H9 (cell line): Measurements from ENCODE around the gene LRRC7. TPM values are rescaled to one million over a fixed set of nuclear protein-coding genes. Genes with fewer than 3 reads are reported as not detected.

Source experiments
- DNase-seq: peaks from one replicate; pipeline ENCODE4 v3.0.0-alpha.2; 2017
- H2AFZ ChIP-seq: one replicate; pipeline ENCODE4 v1.6.1; 2013; ENCODE audit warnings: mild to moderate bottlenecking, low read length, control low read depth, moderate library complexity
- H2AK5ac ChIP-seq: 2 replicates; pipeline ENCODE4 v1.6.1; 2013; ENCODE audit warnings: low read length, control low read depth, mixed read lengths; ENCODE audit not compliant: insufficient read length
- H2BK120ac ChIP-seq: one replicate; pipeline ENCODE4 v1.6.1; 2013; ENCODE audit warnings: low read depth, mild to moderate bottlenecking, low read length, control low read depth, inconsistent platforms; ENCODE audit not compliant: poor library complexity, severe bottlenecking
- H2BK12ac ChIP-seq: 2 replicates; pipeline ENCODE4 v1.6.1; 2013; ENCODE audit warnings: low read length, control low read depth, mixed read lengths, low read depth; ENCODE audit not compliant: insufficient read length
- H2BK15ac ChIP-seq: 2 replicates; pipeline ENCODE4 v1.6.1; 2013; ENCODE audit warnings: low read depth, low read length, control low read depth
- H2BK20ac ChIP-seq: one replicate; pipeline ENCODE4 v1.6.1; 2013; ENCODE audit warnings: low read depth, mild to moderate bottlenecking, low read length, control low read depth, inconsistent platforms; ENCODE audit not compliant: poor library complexity, severe bottlenecking
- H2BK5ac ChIP-seq: 2 replicates; pipeline ENCODE4 v1.6.1; 2013; ENCODE audit warnings: low read length, control low read depth, mixed read lengths; ENCODE audit not compliant: insufficient read length
- H3K14ac ChIP-seq: 2 replicates; pipeline ENCODE4 v1.6.1; 2013; ENCODE audit warnings: low read length, control low read depth; ENCODE audit not compliant: insufficient read depth
- H3K18ac ChIP-seq: 2 replicates; pipeline ENCODE4 v1.6.1; 2013; ENCODE audit warnings: low read depth, mild to moderate bottlenecking, mixed read lengths, low read length, control low read depth; ENCODE audit not compliant: insufficient read length
- H3K23ac ChIP-seq: 2 replicates; pipeline ENCODE4 v1.6.1; 2013; ENCODE audit warnings: low read length, control low read depth, mixed read lengths, low read depth; ENCODE audit not compliant: insufficient read length
- H3K23me2 ChIP-seq: 2 replicates; pipeline ENCODE4 v1.6.1; 2013; ENCODE audit warnings: low read depth, mild to moderate bottlenecking, mixed read lengths, low read length, control low read depth; ENCODE audit not compliant: insufficient read length, poor library complexity, severe bottlenecking
- H3K27ac ChIP-seq: 2 replicates; pipeline ENCODE4 v1.5.1; 2013; ENCODE audit warnings: low read length, control low read depth, mixed read lengths, low read depth; ENCODE audit not compliant: insufficient read length
- H3K27me3 ChIP-seq: 2 replicates; pipeline ENCODE4 v1.6.1; 2013; ENCODE audit warnings: low read length, control low read depth, inconsistent platforms; ENCODE audit not compliant: insufficient read depth
- H3K4ac ChIP-seq: 2 replicates; pipeline ENCODE4 v1.6.1; 2013; ENCODE audit warnings: low read depth, mild to moderate bottlenecking, control low read depth, inconsistent platforms, low read length, moderate library complexity
- H3K4me1 ChIP-seq: 2 replicates; pipeline ENCODE4 v1.6.1; 2013; ENCODE audit warnings: low read length, control low read depth, inconsistent platforms; ENCODE audit not compliant: insufficient read depth
- H3K4me2 ChIP-seq: 2 replicates; pipeline ENCODE4 v1.6.1; 2013; ENCODE audit warnings: low read length, control low read depth, mixed read lengths; ENCODE audit not compliant: insufficient read length, insufficient read depth
- H3K56ac ChIP-seq: 2 replicates; pipeline ENCODE4 v1.6.1; 2013; ENCODE audit warnings: low read depth, mild to moderate bottlenecking, mixed read lengths, low read length, control low read depth; ENCODE audit not compliant: insufficient read length
- H3K79me1 ChIP-seq: 2 replicates; pipeline ENCODE4 v1.6.1; 2013; ENCODE audit warnings: low read depth, mild to moderate bottlenecking, moderate library complexity, low read length, control low read depth, inconsistent platforms; ENCODE audit not compliant: insufficient read depth, poor library complexity, severe bottlenecking
- H3K79me2 ChIP-seq: 2 replicates; pipeline ENCODE4 v1.6.1; 2013; ENCODE audit warnings: low read length, control low read depth, inconsistent platforms; ENCODE audit not compliant: insufficient read depth
- H3K9ac ChIP-seq: 2 replicates; pipeline ENCODE4 v1.6.1; 2013; ENCODE audit warnings: low read length, control low read depth, mixed read lengths; ENCODE audit not compliant: insufficient read length; ENCODE audit errors: extremely low read depth
- H3K9me3 ChIP-seq: one replicate; pipeline ENCODE4 v1.6.1; 2013; ENCODE audit warnings: low read depth, low read length, inconsistent platforms; ENCODE audit not compliant: control insufficient read depth
- H3T11ph ChIP-seq: one replicate; pipeline ENCODE4 v1.6.1; 2013; ENCODE audit warnings: mild to moderate bottlenecking, low read length, control low read depth, inconsistent platforms
- H4K20me1 ChIP-seq: one replicate; pipeline ENCODE4 v1.6.1; 2013; ENCODE audit not compliant: control insufficient read depth, insufficient read length, insufficient read depth
- H4K5ac ChIP-seq: 2 replicates; pipeline ENCODE4 v1.6.1; 2013; ENCODE audit warnings: low read depth, mild to moderate bottlenecking, mixed read lengths, low read length, control low read depth; ENCODE audit not compliant: insufficient read length
- H4K8ac ChIP-seq: replicated peaks from 2 replicates; pipeline ENCODE4 v1.6.1; 2013; ENCODE audit warnings: low read length, control low read depth, mixed read lengths, low read depth; ENCODE audit not compliant: insufficient read length
- H4K91ac ChIP-seq: 2 replicates; pipeline ENCODE4 v1.6.1; 2013; ENCODE audit warnings: low read depth, mild to moderate bottlenecking, moderate library complexity, mixed read lengths, low read length, control low read depth; ENCODE audit not compliant: insufficient read length
- H3K27ac Mint-ChIP-seq, 3 experiments: 2 replicates in 2 of 3; 3 replicates in 1 of 3; pipeline ENCODE4 v1.8.0; 2020 to 2021; ENCODE audit warnings: mixed read lengths in 3 of 3, mild to moderate bottlenecking in 1 of 3, moderate library complexity in 1 of 3
- H3K27me3 Mint-ChIP-seq: 2 replicates; pipeline ENCODE4 v1.8.0; 2021; ENCODE audit warnings: low read depth, mild to moderate bottlenecking, moderate library complexity, mixed read lengths
- H3K36me3 Mint-ChIP-seq, 3 experiments: 2 replicates in 2 of 3; 3 replicates in 1 of 3; pipeline ENCODE4 v1.8.0; 2020 to 2021; ENCODE audit warnings: low read depth in 3 of 3, mixed read lengths in 3 of 3; ENCODE audit not compliant: insufficient read depth in 1 of 3
- H3K4me1 Mint-ChIP-seq, 2 experiments: 2 replicates each; pipeline ENCODE4 v1.8.0; 2020; ENCODE audit warnings: mixed read lengths in 2 of 2
- H3K4me3 Mint-ChIP-seq, 2 experiments: 2 replicates in 1 of 2; 3 replicates in 1 of 2; pipeline ENCODE4 v1.8.0; 2020 to 2021; ENCODE audit warnings: mild to moderate bottlenecking in 2 of 2, mixed read lengths in 2 of 2, moderate library complexity in 1 of 2
- H3K9me3 Mint-ChIP-seq, 2 experiments: 2 replicates in 1 of 2; 3 replicates in 1 of 2; pipeline ENCODE4 v1.8.0; 2020; ENCODE audit warnings: mild to moderate bottlenecking in 2 of 2, mixed read lengths in 2 of 2, moderate library complexity in 1 of 2
- CTCF ChIP-seq: fragments of 200-600 bp; sonication (generic); conservative IDR thresholded peaks from 3 replicates; pipeline ENCODE4 v1.8.0; 2021; ENCODE audit warnings: antibody characterized with exemption, mild to moderate bottlenecking
- WGBS: extraction: QIAGEN DNeasy Blood & Tissue Kit; methylation state at CpG from one replicate; pipeline ENCODE4 v1.1.7; 2013; ENCODE audit warnings: missing lambda C conversion rate, low lambda C conversion rate, mixed read lengths; ENCODE audit not compliant: insufficient read length; ENCODE audit errors: extremely low coverage; 5-methylcytosine and 5-hydroxymethylcytosine counted together
- total RNA-seq: library from RNA; stranded (reverse); gene quantifications from 2 replicates; pipeline ENCODE4 v1.2.1, GENCODE V29; 2021

Gene LRRC7
- total RNA-seq, 1 experiment from 2014 or later, result not detected

GRCh38 chr1:69691179-69691578 is 123.5 kb downstream of the LRRC7 start:
- Histone ChIP-seq H3K56ac (no peak overlapping the region), H3K27ac (no peak overlapping the region), H4K20me1 (no peaks in the 10 kb centered on the region), H2BK12ac (no peak overlapping the region), H4K8ac (no peak overlapping the region), H3K14ac (no peak overlapping the region), H2BK120ac (no peak overlapping the region), H3K4ac (no peak overlapping the region), H4K91ac (no peak overlapping the region), H3K4me1 (no peaks in the 10 kb centered on the region), H2BK20ac (no peak overlapping the region), H2AK5ac (no peak overlapping the region), H2BK5ac (no peak overlapping the region), H3K18ac (no peak overlapping the region), H2AFZ (no peak overlapping the region), H3K4me2 (no peak overlapping the region), H3K23ac (no peak overlapping the region), H3K79me1 (no peaks in the 10 kb centered on the region), H4K5ac (no peak overlapping the region), H3K9ac (no peak overlapping the region), H2BK15ac (no peak overlapping the region), H3K79me2 (no peaks in the 10 kb centered on the region), H3K9me3 (no peaks in the 10 kb centered on the region), H3T11ph (no peak overlapping the region), H3K27me3 (no peaks in the 10 kb centered on the region), H3K23me2 (no peaks in the 10 kb centered on the region)
- H3K4me3 Mint-ChIP-seq, result no peak overlapping the region
- no peak for TF ChIP-seq CTCF
- H3K27ac Mint-ChIP-seq, result no peak overlapping the region; a peak in 1 of 7 replicates
- peaks cover 6 to 11% of the 10 kb centered on the region in 2 experiments; a peak in 2 of 5 replicates for H3K9me3 Mint-ChIP-seq
- peaks cover 0 to 12% (median 0%) of the 10 kb centered on the region in 3 experiments; a peak in 1 of 7 replicates for H3K36me3 Mint-ChIP-seq
- DNase-seq, result no peak
- H3K4me1 Mint-ChIP-seq, result peaks cover 8 to 10% of the 10 kb centered on the region in 2 experiments
- WGBS, result no CpG with 5 or more reads among the region's 3 CpGs
- H3K27me3 Mint-ChIP-seq, result no peaks in the 10 kb centered on the region
